ENCODE data around the gene NAA80. TPM values are rescaled to one million over a fixed set of nuclear protein-coding genes. Genes with fewer than 3 reads are reported as not detected.
"Not testable (repeated sequence)": the region's sequence is repeated elsewhere in the genome, so short reads cannot be mapped to it uniquely, and the experiment has no call there.

The NAA80 gene
- total RNA-seq, 1 experiment from 2014 or later = 6.0 TPM

DNA sequence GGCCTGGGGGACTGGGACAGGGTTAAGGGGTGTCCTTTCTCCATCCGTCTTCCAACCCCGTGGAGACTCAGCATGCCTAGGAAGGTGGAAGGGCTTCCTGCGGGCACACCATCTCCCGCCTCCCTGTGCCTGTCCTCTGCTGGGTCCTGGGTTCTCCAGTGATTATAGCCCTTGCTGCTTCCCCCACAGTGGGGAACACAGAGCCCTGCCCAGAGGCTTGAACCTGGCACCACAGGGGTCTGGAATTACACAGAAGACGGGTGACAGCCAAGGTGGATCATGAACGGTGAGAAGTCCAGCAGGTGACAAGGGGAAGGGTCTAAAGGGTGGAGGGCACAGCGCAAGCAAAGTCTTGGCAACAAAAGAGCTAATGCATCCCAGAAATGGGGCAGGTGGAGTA lies 36.4 kb downstream of the NAA80 start:
- H4K5ac ChIP-seq (ENCODE audit: insufficient read length, low read depth, low read length) = no peak overlapping the region
- H3K23ac ChIP-seq (ENCODE audit: insufficient read length, low read depth, low read length) = no peak overlapping the region
- no peak overlapping the region for H2BK5ac ChIP-seq (ENCODE audit: insufficient read length, low read length)
- no peak overlapping the region for H4K91ac ChIP-seq (ENCODE audit: insufficient read length, low read depth, low read length)
- Mint-ChIP-seq H3K4me1 (peaks cover 40 to 69% of the 10 kb centered on the region in 2 experiments), H3K27me3 (ENCODE audit: low read depth) (peaks cover 1% of the 10 kb centered on the region; the same call in 1 of the 2 replicates), H3K36me3 (ENCODE audit: insufficient read depth in 1 of 3, low read depth in 3 of 3) (peaks cover 2 to 13% (median 12%) of the 10 kb centered on the region in 3 experiments; a peak in 5 of 7 replicates), H3K9me3 (no peaks in the 10 kb centered on the region), H3K4me3 (peak overlapping the region in 1 of 2 experiments; percentile 17; a peak in 1 of 5 replicates), H3K27ac (peak overlapping the region in 2 of 3 experiments; percentile 26 to 73; a peak in 2 of 7 replicates)
- H3K27me3 ChIP-seq (ENCODE audit: insufficient read depth, low read length) = no peaks in the 10 kb centered on the region
- WGBS (ENCODE audit: extremely low coverage, insufficient read length, low lambda C conversion rate) = no CpG with 5 or more reads among the region's 7 CpGs
- no peak overlapping the region for H3K18ac ChIP-seq (ENCODE audit: insufficient read length, low read depth, low read length)
- H3K56ac ChIP-seq (ENCODE audit: insufficient read length, low read depth, low read length) = no peak overlapping the region
- no peak overlapping the region for H3K4ac ChIP-seq (ENCODE audit: low read depth, low read length)
- H2BK15ac ChIP-seq (ENCODE audit: low read depth, low read length) = no peak overlapping the region
- H3K79me1 ChIP-seq (ENCODE audit: insufficient read depth, low read depth, low read length, poor library complexity, severe bottlenecking) = no peaks in the 10 kb centered on the region
- no peak overlapping the region for H2BK120ac ChIP-seq (ENCODE audit: low read depth, low read length, poor library complexity, severe bottlenecking)
- H3K4me2 ChIP-seq (ENCODE audit: insufficient read depth, insufficient read length, low read length) = no peak overlapping the region
- no peak overlapping the region for H2AK5ac ChIP-seq (ENCODE audit: insufficient read length, low read length)
- no peak overlapping the region for H3T11ph ChIP-seq (ENCODE audit: low read length)
- H3K14ac ChIP-seq (ENCODE audit: insufficient read depth, low read length) = no peak overlapping the region
- no peaks in the 10 kb centered on the region for H3K23me2 ChIP-seq (ENCODE audit: insufficient read length, low read depth, low read length, poor library complexity, severe bottlenecking)
- H3K9ac ChIP-seq (ENCODE audit: extremely low read depth, insufficient read length, low read length) = no peak overlapping the region
- H2AFZ ChIP-seq (ENCODE audit: low read length) = no peak overlapping the region
- H2BK20ac ChIP-seq (ENCODE audit: low read depth, low read length, poor library complexity, severe bottlenecking) = no peak overlapping the region
- H3K4me1 ChIP-seq (ENCODE audit: insufficient read depth, low read length) = peaks cover 3% of the 10 kb centered on the region; the same call in 1 of the 2 replicates
- H2BK12ac ChIP-seq (ENCODE audit: insufficient read length, low read depth, low read length) = no peak overlapping the region
- no peaks in the 10 kb centered on the region for H3K79me2 ChIP-seq (ENCODE audit: insufficient read depth, low read length)
- no peak overlapping the region for H4K8ac ChIP-seq (replicated peaks; ENCODE audit: insufficient read length, low read depth, low read length)
- TF ChIP-seq CTCF (conservative IDR thresholded peaks at IDR 0.05) = no peak
- no peaks in the 10 kb centered on the region for H4K20me1 ChIP-seq (ENCODE audit: control insufficient read depth, insufficient read depth, insufficient read length)
- H3K27ac ChIP-seq (ENCODE audit: insufficient read length, low read depth, low read length) = no peak overlapping the region
- DNase-seq = no peak
- no peaks in the 10 kb centered on the region for H3K9me3 ChIP-seq (ENCODE audit: control insufficient read depth, low read depth, low read length)

GRCh38 chr3:50262200-50262599 lies 37.0 kb downstream of the NAA80 start:
- not testable (repeated sequence) for H3K56ac ChIP-seq (ENCODE audit: insufficient read length, low read depth, low read length); H3K79me2 ChIP-seq (ENCODE audit: insufficient read depth, low read length); H3K4me3 Mint-ChIP-seq; H3K27me3 ChIP-seq (ENCODE audit: insufficient read depth, low read length); H3K27ac Mint-ChIP-seq; H3K4me1 ChIP-seq (ENCODE audit: insufficient read depth, low read length); H3T11ph ChIP-seq (ENCODE audit: low read length); H4K5ac ChIP-seq (ENCODE audit: insufficient read length, low read depth, low read length); H2BK15ac ChIP-seq (ENCODE audit: low read depth, low read length); H3K27ac ChIP-seq (ENCODE audit: insufficient read length, low read depth, low read length); H3K9me3 Mint-ChIP-seq; H2AFZ ChIP-seq (ENCODE audit: low read length); H3K9me3 ChIP-seq (ENCODE audit: control insufficient read depth, low read depth, low read length); H2BK12ac ChIP-seq (ENCODE audit: insufficient read length, low read depth, low read length); H2BK5ac ChIP-seq (ENCODE audit: insufficient read length, low read length); H3K27me3 Mint-ChIP-seq (ENCODE audit: low read depth); H3K9ac ChIP-seq (ENCODE audit: extremely low read depth, insufficient read length, low read length); H4K20me1 ChIP-seq (ENCODE audit: control insufficient read depth, insufficient read depth, insufficient read length); H2BK20ac ChIP-seq (ENCODE audit: low read depth, low read length, poor library complexity, severe bottlenecking); H3K4me2 ChIP-seq (ENCODE audit: insufficient read depth, insufficient read length, low read length); H3K23me2 ChIP-seq (ENCODE audit: insufficient read length, low read depth, low read length, poor library complexity, severe bottlenecking); H3K23ac ChIP-seq (ENCODE audit: insufficient read length, low read depth, low read length); H3K4ac ChIP-seq (ENCODE audit: low read depth, low read length); H3K14ac ChIP-seq (ENCODE audit: insufficient read depth, low read length); H2AK5ac ChIP-seq (ENCODE audit: insufficient read length, low read length); H3K79me1 ChIP-seq (ENCODE audit: insufficient read depth, low read depth, low read length, poor library complexity, severe bottlenecking); DNase-seq; H3K18ac ChIP-seq (ENCODE audit: insufficient read length, low read depth, low read length); H4K8ac ChIP-seq (replicated peaks; ENCODE audit: insufficient read length, low read depth, low read length); H4K91ac ChIP-seq (ENCODE audit: insufficient read length, low read depth, low read length); H2BK120ac ChIP-seq (ENCODE audit: low read depth, low read length, poor library complexity, severe bottlenecking)
- WGBS (ENCODE audit: extremely low coverage, insufficient read length, low lambda C conversion rate) = no CpG with 5 or more reads among the region's 4 CpGs
- H3K36me3 Mint-ChIP-seq (ENCODE audit: insufficient read depth in 1 of 3, low read depth in 3 of 3) = peaks cover 7 to 19% (median 17%) of the 10 kb centered on the region in 3 experiments; a peak in 6 of 7 replicates
- peaks cover 38 to 69% of the 10 kb centered on the region in 2 experiments for H3K4me1 Mint-ChIP-seq

Measured in H9 (cell line).